K562 (cell line): ENCODE results near the gene PLCE1.

Source experiments
- FOXK2 ChIP-seq, 2 experiments: fragments of 450-650 bp; IDR thresholded peaks in 1 of 2; conservative IDR thresholded peaks in 1 of 2; 2 replicates each; pipeline ENCODE4 v1.6.1; 2016; ENCODE audit warnings: low read depth in 2 of 2, mild to moderate bottlenecking in 1 of 2
- PATZ1 ChIP-seq: fragments of 250-450 bp; sonication (Bioruptor Pico); IDR thresholded peaks from 2 replicates; pipeline ENCODE4 v1.5.0; 2020; ENCODE audit warnings: mild to moderate bottlenecking, borderline replicate concordance

- TF ChIP-seq PATZ1, result no peak
- no peak for TF ChIP-seq FOXK2 (conservative IDR thresholded peaks at IDR 0.05 in 1 of 2, IDR thresholded peaks at IDR 0.05 in 1 of 2; ENCODE audit: low read depth in 2 of 2)
Measured at GRCh38 chr10:93945819-93946218, 47.9 kb upstream of the PLCE1 start.
